ENCODE results near the gene ZNF557. TPM values are rescaled to one million over a fixed set of nuclear protein-coding genes. Genes with fewer than 3 reads are reported as not detected.
"Not testable (repeated sequence)": the region's sequence is repeated elsewhere in the genome, so short reads cannot be mapped to it uniquely, and the experiment has no call there.

ZNF557 gene
- total RNA-seq, 1 donor, result 19.5 TPM

- not testable (repeated sequence) for H2AFZ ChIP-seq (ENCODE audit: low read length); H3K4me3 ChIP-seq (ENCODE audit: insufficient read depth, low read length); H3K27me3 ChIP-seq (ENCODE audit: insufficient read depth, low read length); H4K20me1 ChIP-seq (ENCODE audit: insufficient read depth, low read length); H3K4me2 ChIP-seq (ENCODE audit: insufficient read depth, low read length); H3K27ac ChIP-seq (ENCODE audit: low read depth, low read length); H3K9me3 ChIP-seq (ENCODE audit: low read depth, low read length); H3K36me3 ChIP-seq (ENCODE audit: insufficient read depth, low read length); H3K4me1 ChIP-seq (ENCODE audit: insufficient read depth, low read length); DNase-seq (ENCODE audit: insufficient read length, low spot score, missing footprints); H3K79me2 ChIP-seq (ENCODE audit: insufficient read depth, low read length)
Observed at GRCh38 chr19:7052896-7053295, 16.6 kb upstream of the ZNF557 start.

GRCh38 chr19:7054635-7055368 lies 14.7 kb upstream of the ZNF557 start:
- H3K27ac ChIP-seq (ENCODE audit: low read depth, low read length); DNase-seq (ENCODE audit: insufficient read length, low spot score, missing footprints); H3K4me3 ChIP-seq (ENCODE audit: insufficient read depth, low read length); H3K4me1 ChIP-seq (ENCODE audit: insufficient read depth, low read length); H3K9me3 ChIP-seq (ENCODE audit: low read depth, low read length); H3K36me3 ChIP-seq (ENCODE audit: insufficient read depth, low read length); H2AFZ ChIP-seq (ENCODE audit: low read length); H3K27me3 ChIP-seq (ENCODE audit: insufficient read depth, low read length); H3K79me2 ChIP-seq (ENCODE audit: insufficient read depth, low read length); H4K20me1 ChIP-seq (ENCODE audit: insufficient read depth, low read length); H3K4me2 ChIP-seq (ENCODE audit: insufficient read depth, low read length): not testable (repeated sequence)

DNA sequence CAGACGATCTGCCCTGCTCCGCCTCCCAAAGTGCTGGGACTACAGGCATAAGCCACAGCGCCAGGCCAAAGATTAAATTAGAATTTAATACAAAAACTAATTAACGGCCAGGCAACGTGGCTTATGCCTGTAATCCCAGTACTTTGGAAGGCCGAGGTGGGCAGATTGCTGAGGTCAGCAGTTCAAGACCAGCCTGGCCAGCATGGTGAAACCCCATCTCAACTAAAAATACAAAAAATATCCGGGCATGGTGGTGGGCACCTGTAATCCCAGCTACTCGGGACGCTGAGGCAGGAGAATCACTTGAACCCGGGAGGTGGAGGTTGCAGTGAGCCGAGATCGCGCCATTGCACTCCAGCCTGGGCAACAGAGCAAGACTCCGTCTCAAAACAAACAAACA lies 13.8 kb upstream of the ZNF557 start:
- DNase-seq (ENCODE audit: insufficient read length, low spot score, missing footprints); H3K4me2 ChIP-seq (ENCODE audit: insufficient read depth, low read length); H3K36me3 ChIP-seq (ENCODE audit: insufficient read depth, low read length); H3K9me3 ChIP-seq (ENCODE audit: low read depth, low read length); H3K4me1 ChIP-seq (ENCODE audit: insufficient read depth, low read length); H3K27me3 ChIP-seq (ENCODE audit: insufficient read depth, low read length); H2AFZ ChIP-seq (ENCODE audit: low read length); H4K20me1 ChIP-seq (ENCODE audit: insufficient read depth, low read length); H3K79me2 ChIP-seq (ENCODE audit: insufficient read depth, low read length); H3K4me3 ChIP-seq (ENCODE audit: insufficient read depth, low read length); H3K27ac ChIP-seq (ENCODE audit: low read depth, low read length): not testable (repeated sequence)

DNA sequence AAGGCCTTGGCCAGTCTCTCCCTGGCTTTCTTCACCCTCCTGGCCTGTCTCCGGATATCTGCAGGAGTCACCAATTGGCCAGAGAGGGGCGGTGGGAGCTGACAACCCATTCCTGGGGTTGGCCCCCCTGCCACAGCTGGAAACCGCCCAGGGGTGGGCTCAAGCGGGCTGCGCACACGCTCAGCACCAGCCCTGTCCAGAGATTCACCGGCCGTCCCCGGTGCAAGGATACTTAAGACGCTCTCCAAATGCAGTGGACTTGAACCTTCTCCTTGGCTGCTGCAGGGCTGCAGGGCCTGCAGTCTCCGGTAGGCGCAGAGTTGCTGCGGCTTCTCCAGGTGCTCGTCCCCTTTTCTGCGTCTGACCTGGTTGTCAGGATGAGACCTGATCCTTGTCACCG lies 13.1 kb upstream of the ZNF557 start:
- H4K20me1 ChIP-seq (ENCODE audit: insufficient read depth, low read length); H3K4me2 ChIP-seq (ENCODE audit: insufficient read depth, low read length); H2AFZ ChIP-seq (ENCODE audit: low read length); H3K4me1 ChIP-seq (ENCODE audit: insufficient read depth, low read length); DNase-seq (ENCODE audit: insufficient read length, low spot score, missing footprints); H3K4me3 ChIP-seq (ENCODE audit: insufficient read depth, low read length); H3K9me3 ChIP-seq (ENCODE audit: low read depth, low read length); H3K79me2 ChIP-seq (ENCODE audit: insufficient read depth, low read length); H3K27me3 ChIP-seq (ENCODE audit: insufficient read depth, low read length); H3K36me3 ChIP-seq (ENCODE audit: insufficient read depth, low read length); H3K27ac ChIP-seq (ENCODE audit: low read depth, low read length): not testable (repeated sequence)

DNA sequence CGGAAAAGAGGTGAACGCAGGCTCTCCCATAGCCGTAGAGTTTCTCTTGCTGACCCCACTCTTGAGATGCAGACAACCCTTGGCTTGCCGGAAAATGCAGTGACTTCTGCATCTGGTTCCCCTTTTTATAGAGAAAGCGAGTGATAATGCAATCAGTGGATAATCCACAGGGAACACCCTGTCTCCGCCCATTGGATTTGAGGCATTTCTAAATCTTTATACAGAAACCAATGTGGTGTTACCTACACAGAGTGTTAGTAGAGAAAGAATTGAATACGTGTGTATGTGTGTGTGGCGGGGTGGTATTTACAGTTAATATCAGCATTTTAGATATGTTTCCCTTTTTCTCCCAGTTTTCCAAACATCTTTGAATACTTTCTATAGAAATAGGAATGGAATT lies 10.9 kb upstream of the ZNF557 start, which contains the start of gene MBD3L3:
Gene MBD3L3 (minus strand): TSS at position 101 of the 400 bp plus-strand sequence. CDS start 71 bp downstream, at position 30.
- not testable (repeated sequence) for H3K27ac ChIP-seq (ENCODE audit: low read depth, low read length); H4K20me1 ChIP-seq (ENCODE audit: insufficient read depth, low read length); H3K4me3 ChIP-seq (ENCODE audit: insufficient read depth, low read length); H3K36me3 ChIP-seq (ENCODE audit: insufficient read depth, low read length); H3K9me3 ChIP-seq (ENCODE audit: low read depth, low read length); H3K4me2 ChIP-seq (ENCODE audit: insufficient read depth, low read length); H3K27me3 ChIP-seq (ENCODE audit: insufficient read depth, low read length); H3K79me2 ChIP-seq (ENCODE audit: insufficient read depth, low read length); H2AFZ ChIP-seq (ENCODE audit: low read length); H3K4me1 ChIP-seq (ENCODE audit: insufficient read depth, low read length); DNase-seq (ENCODE audit: insufficient read length, low spot score, missing footprints)

GRCh38 chr19:7059977-7060376 lies 9.5 kb upstream of the ZNF557 start:
- not testable (repeated sequence) for H3K27ac ChIP-seq (ENCODE audit: low read depth, low read length); H3K4me1 ChIP-seq (ENCODE audit: insufficient read depth, low read length); H3K36me3 ChIP-seq (ENCODE audit: insufficient read depth, low read length); H3K79me2 ChIP-seq (ENCODE audit: insufficient read depth, low read length); H3K27me3 ChIP-seq (ENCODE audit: insufficient read depth, low read length); H4K20me1 ChIP-seq (ENCODE audit: insufficient read depth, low read length); H3K9me3 ChIP-seq (ENCODE audit: low read depth, low read length); H3K4me3 ChIP-seq (ENCODE audit: insufficient read depth, low read length); DNase-seq (ENCODE audit: insufficient read length, low spot score, missing footprints); H2AFZ ChIP-seq (ENCODE audit: low read length); H3K4me2 ChIP-seq (ENCODE audit: insufficient read depth, low read length)
